HL-60 (cell line): Measurements from ENCODE around the gene RYR2.

Experiments used
- CTCF ChIP-seq: IDR thresholded peaks from one replicate; pipeline ENCODE4 v1.5.1; 2011; ENCODE audit warnings: low read length, control low read depth, inconsistent platforms; ENCODE audit not compliant: insufficient read depth
- GABPA ChIP-seq: IDR thresholded peaks from 2 replicates; pipeline ENCODE4 v1.6.1; 2012; ENCODE audit warnings: low read depth
- POLR2AphosphoS5 ChIP-seq: IDR thresholded peaks from 2 replicates; pipeline ENCODE4 v1.6.1; 2012; ENCODE audit warnings: low read depth
- TF ChIP-seq, protein P1 (sequence below): IDR thresholded peaks from 2 replicates; pipeline ENCODE4 v1.6.1; 2012; ENCODE audit warnings: low read depth; ENCODE audit not compliant: insufficient replicate concordance

- TF ChIP-seq, protein P1, sequence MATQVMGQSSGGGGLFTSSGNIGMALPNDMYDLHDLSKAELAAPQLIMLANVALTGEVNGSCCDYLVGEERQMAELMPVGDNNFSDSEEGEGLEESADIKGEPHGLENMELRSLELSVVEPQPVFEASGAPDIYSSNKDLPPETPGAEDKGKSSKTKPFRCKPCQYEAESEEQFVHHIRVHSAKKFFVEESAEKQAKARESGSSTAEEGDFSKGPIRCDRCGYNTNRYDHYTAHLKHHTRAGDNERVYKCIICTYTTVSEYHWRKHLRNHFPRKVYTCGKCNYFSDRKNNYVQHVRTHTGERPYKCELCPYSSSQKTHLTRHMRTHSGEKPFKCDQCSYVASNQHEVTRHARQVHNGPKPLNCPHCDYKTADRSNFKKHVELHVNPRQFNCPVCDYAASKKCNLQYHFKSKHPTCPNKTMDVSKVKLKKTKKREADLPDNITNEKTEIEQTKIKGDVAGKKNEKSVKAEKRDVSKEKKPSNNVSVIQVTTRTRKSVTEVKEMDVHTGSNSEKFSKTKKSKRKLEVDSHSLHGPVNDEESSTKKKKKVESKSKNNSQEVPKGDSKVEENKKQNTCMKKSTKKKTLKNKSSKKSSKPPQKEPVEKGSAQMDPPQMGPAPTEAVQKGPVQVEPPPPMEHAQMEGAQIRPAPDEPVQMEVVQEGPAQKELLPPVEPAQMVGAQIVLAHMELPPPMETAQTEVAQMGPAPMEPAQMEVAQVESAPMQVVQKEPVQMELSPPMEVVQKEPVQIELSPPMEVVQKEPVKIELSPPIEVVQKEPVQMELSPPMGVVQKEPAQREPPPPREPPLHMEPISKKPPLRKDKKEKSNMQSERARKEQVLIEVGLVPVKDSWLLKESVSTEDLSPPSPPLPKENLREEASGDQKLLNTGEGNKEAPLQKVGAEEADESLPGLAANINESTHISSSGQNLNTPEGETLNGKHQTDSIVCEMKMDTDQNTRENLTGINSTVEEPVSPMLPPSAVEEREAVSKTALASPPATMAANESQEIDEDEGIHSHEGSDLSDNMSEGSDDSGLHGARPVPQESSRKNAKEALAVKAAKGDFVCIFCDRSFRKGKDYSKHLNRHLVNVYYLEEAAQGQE: no peak
- TF ChIP-seq CTCF: no peak
- no peak for TF ChIP-seq POLR2AphosphoS5
- TF ChIP-seq GABPA: no peak
These were observed 29.6 kb upstream of the RYR2 start for GRCh38 chr1:237012361-237012760.
